ENCODE measurements around the gene PDE8A.

DNA sequence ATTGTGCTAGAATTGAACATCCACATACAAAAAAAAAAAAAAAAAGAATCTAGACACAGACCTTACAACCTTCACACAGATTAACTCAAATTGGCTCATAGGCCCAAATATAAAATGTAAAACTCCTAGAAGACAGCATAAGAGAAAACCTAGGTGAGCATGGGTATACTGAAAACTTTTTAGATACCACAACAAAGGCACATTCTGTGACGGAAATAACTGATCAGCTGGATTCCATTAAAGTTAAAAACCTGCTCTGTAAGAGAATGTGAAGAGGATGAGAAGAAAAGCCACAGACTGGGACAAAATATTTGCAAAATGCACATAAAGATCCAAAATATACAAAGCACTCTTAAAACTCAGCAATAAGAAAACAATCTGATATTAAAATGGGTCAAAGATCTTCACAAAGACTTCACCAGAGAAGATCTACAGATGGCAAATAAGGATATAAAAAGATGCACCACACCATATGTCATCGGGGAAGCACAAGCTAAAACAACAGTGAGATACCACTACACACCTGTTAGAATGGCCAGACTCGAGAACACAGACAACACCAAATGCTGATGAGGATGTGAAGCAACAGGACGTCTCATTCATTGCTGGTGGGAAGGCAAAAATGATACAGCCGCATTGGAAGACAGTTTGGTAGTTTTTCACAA, 167.9 kb downstream of the PDE8A start:
- TF ChIP-seq, protein P1, sequence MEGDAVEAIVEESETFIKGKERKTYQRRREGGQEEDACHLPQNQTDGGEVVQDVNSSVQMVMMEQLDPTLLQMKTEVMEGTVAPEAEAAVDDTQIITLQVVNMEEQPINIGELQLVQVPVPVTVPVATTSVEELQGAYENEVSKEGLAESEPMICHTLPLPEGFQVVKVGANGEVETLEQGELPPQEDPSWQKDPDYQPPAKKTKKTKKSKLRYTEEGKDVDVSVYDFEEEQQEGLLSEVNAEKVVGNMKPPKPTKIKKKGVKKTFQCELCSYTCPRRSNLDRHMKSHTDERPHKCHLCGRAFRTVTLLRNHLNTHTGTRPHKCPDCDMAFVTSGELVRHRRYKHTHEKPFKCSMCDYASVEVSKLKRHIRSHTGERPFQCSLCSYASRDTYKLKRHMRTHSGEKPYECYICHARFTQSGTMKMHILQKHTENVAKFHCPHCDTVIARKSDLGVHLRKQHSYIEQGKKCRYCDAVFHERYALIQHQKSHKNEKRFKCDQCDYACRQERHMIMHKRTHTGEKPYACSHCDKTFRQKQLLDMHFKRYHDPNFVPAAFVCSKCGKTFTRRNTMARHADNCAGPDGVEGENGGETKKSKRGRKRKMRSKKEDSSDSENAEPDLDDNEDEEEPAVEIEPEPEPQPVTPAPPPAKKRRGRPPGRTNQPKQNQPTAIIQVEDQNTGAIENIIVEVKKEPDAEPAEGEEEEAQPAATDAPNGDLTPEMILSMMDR (IDR thresholded peaks at IDR 0.05), result no peak
- TF ChIP-seq POLR2A (IDR thresholded peaks at IDR 0.05), result no peak
- TF ChIP-seq EP300 (IDR thresholded peaks at IDR 0.05), result no peak

Measured in tibial nerve (tissue), 4 donors.